ENCODE results near the gene RASIP1. TPM values are rescaled to one million over a fixed set of nuclear protein-coding genes. Genes with fewer than 3 reads are reported as not detected.

The RASIP1 gene, protein sequence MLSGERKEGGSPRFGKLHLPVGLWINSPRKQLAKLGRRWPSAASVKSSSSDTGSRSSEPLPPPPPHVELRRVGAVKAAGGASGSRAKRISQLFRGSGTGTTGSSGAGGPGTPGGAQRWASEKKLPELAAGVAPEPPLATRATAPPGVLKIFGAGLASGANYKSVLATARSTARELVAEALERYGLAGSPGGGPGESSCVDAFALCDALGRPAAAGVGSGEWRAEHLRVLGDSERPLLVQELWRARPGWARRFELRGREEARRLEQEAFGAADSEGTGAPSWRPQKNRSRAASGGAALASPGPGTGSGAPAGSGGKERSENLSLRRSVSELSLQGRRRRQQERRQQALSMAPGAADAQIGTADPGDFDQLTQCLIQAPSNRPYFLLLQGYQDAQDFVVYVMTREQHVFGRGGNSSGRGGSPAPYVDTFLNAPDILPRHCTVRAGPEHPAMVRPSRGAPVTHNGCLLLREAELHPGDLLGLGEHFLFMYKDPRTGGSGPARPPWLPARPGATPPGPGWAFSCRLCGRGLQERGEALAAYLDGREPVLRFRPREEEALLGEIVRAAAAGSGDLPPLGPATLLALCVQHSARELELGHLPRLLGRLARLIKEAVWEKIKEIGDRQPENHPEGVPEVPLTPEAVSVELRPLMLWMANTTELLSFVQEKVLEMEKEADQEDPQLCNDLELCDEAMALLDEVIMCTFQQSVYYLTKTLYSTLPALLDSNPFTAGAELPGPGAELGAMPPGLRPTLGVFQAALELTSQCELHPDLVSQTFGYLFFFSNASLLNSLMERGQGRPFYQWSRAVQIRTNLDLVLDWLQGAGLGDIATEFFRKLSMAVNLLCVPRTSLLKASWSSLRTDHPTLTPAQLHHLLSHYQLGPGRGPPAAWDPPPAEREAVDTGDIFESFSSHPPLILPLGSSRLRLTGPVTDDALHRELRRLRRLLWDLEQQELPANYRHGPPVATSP
- polyA plus RNA-seq, result 0.25 and 1.0 TPM in 2 replicates

DNA sequence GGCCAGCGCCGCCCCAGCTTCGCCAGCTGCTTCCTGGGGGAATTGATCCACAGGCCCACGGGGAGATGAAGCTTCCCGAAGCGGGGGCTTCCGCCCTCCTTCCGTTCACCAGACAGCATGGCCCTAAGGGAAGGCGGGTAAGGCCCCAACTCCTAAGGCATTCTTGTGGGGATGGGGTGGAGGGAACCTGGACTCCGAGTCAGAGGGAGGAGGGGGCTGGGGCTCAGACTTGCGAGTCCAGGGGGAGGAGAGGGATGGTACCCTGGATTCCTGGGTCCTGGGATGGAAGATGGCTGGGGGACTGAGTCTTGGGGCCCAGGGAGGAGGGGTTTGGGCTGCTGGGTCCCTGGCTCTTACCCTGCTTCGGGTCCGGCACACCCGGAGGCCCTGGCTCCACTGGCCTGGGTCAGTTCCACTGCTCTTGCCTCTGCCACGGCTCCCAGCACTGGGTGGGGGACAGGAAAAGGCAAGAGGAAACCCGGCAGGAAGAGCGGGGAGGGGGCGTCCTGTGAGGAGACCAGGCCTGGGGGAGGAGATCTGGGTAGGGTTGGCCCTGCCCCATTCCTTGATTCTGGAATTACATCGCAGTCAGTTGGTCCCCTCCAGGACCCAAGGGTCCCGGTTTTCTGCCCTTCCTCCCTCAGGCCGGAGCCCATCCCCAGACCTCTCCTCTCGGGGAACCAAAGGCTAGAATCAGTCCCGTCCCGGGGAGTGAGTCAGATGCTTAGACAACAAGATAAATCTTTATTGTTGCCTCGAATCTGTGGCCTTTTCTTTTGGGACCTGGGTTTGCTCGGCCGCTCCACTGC lies at the start of gene RASIP1:
Gene RASIP1, minus strand, starts transcription at position 447 of the 809 bp plus-strand sequence. Its CDS starts 328 bp downstream, at position 119.

DNA sequence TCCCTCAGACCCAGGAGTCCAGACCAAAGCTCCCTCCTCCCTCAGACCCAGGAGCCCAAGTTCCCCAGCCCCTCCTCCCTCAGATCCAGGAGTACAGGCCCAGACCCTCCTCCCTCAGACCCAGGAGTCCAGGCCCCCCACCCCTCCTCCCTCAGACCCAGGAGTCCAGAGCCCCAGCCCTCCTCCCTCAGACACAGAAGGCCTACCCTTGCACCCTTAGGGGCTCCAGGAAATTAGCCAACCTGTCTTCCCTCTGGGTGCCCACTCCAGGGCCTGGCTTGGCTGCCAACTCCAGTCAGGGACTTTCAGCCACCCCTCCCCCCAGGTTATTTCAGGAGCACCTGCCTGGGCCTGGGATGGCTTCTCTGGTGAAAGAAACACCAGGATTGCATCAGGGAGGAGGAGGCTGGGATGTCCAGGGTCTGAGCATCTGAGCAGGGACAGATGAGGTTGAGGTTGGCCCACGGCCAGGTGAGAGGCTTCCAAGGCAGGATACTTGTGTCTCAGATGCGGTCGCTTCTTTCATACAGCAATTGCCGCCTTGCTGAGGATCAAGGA lies 14.8 kb upstream of the RASIP1 start, which contains the start of gene FGF21:
Gene FGF21, plus strand, starts transcription at position 441 of the 558 bp plus-strand sequence. CDS start 713 bp downstream, outside the sequence.

DNA sequence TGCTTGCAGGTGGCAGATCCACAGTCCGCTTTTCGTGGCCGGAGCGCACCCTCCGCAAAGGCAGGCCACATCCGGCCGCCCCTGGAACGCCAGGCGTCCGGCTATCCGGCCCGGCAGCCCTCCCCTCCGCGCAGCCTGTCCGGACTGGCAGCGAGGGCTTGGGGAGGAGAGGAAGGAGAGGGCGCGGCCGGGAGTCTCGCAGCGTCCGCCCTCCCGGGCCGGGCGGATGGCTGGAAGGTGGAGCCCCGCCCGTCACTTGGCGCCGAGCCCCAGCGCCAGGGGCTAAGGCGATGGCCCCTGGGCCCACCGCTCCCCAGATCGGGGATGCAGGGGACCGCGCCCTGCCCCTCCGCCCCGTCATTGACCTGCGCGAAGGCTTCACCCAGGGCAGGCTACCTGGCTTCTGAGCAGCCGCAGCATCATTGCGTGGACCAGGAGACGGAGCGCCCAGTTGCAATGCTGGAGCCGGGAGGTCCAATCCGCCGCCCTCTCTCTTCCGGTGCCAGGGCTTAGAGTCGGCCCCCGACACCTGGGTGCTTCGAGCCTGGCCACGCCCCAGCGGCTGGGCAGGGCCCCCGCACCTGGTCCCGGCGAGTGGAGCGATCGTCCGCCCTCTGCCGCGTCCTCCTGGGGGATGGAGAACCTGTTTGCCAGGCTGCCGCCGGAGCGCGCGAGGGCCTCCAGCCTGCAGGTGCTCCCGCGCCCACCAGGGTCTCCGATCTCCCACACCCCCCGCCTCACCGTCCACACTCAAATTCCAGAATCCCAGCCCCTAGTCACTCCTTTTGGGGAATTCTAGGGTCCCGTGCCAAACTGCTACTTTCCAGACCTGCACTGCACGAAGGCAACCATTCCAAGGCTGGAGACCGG lies 12.3 kb upstream of the RASIP1 start, which contains the start of gene FUT1:
Gene FUT1, minus strand, starts transcription at position 146 of the 870 bp plus-strand sequence. CDS start 1,360 bp downstream, outside the sequence.

DNA sequence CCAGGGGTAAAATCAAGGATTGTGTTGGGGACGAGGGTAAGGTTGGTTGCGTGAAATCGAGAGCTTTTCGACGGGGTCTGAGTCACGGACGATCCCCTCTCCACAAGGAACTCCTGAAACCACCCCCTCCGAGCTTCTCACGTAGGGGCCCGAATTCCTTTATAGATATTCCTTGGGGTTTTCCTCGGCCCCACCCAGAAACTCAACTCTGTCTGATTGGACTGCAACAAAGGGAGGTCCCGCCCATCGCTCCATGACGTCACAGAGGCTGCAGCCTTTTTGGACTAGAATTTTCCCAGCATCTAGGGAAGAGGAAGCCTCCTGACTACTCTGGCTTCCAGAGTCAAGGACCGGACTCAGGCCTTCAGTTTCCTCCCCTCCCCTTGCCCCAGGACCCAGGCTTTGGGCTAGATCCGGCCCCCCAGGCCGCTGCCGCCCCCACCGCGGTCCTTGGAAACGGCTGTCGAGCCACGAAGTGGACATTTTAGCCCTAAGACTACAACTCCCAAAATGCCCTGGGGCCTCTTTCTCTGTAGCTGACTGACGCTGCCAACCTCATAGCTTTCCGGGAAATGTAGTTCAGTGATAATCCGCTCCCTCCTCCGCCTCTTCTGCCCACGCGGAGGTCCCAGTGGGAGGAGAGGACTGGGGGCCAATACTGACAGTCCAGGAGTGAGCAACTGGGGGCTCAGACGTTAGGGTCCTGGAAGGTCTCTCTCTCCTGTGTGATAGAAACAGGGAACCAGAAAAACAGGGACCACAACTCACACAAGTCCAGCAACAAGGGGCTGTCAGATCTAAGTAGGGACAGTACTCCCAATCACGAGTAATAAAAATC lies 6.5 kb upstream of the RASIP1 start, which contains the start of gene IZUMO1:
Gene IZUMO1, minus strand, starts transcription at position 172 of the 838 bp plus-strand sequence. CDS start 1,050 bp downstream, outside the sequence.

DNA sequence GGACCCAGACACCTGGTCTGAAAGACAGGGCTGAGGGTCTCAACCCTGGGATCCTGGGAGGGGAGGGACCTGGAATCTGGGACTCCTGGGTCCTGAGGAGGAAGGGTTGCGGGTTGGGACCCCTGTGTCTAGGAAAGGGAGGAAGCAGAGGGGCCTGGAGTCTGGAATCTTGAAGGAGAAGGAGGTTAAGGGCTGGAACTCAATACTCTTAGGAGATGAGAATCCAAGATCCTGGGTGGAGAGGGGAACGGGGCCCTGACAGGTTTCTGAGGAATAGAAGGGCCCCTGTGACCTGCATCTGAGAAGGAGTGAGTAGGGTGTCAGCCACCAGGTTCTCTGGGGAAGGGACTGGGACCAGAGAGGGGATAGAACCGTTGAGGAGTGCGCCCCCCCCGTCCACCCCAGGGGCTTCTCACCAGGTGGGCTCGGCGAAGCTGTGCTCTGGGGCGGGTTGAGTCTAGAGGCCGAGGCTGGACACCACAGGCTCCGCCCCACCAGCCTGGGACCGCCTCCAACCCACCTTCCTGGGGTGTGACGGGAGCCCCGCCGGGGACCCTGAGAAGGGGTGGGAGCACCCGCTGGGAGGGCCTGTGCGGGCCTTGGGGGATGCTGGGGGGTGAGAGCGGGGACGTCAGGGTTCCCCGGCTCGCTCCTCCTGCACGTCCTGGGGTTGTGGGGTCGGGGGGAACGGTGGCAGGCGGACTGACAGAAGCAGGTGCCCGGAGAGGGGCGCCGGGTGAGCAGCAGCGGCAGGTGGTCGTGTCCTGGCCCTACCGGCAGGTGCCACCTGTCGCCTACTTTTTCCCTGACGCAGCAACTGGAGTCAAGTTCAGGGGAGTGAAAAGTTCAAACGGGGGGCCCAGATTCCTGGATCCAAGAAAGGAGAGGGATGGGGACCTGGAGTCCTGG lies 20.9 kb downstream of the RASIP1 start, which contains the start of gene MAMSTR:
Gene MAMSTR, minus strand, starts transcription at position 463 of the 909 bp plus-strand sequence. CDS start 694 bp downstream, outside the sequence.

DNA sequence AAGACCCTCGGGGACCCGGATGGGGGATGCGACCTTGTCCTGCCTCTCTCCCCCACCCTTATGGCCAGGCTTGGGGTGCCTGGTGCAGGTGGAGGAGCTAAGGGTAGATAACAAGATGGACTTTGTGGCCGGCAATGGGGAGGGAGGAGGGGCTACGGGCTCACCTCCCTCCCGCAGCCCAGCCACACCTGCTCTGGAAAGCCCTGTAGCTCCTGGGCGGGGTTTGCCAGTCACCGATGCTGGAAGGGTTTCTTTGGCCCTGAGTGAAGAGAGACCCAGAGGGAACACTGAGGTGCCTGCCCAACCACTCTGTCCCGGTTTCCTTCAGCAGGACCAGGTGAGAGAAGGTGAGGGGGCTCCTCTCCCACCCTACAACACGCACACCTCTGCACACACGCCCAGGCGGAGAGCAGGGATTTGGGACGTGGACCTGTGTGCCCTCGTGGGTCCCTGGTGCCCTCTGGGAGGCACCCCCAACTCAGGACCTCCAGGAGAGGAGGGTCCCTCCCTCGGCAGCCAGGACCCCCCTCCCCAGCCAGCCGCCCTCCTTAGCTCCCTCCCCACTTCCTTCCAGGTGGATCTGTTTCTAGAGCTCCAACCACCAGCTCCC lies 44.6 kb downstream of the RASIP1 start, which contains the start of gene FUT2:
Gene FUT2, plus strand, starts transcription at position 229 of the 610 bp plus-strand sequence. CDS start 6,986 bp downstream, outside the sequence.

DNA sequence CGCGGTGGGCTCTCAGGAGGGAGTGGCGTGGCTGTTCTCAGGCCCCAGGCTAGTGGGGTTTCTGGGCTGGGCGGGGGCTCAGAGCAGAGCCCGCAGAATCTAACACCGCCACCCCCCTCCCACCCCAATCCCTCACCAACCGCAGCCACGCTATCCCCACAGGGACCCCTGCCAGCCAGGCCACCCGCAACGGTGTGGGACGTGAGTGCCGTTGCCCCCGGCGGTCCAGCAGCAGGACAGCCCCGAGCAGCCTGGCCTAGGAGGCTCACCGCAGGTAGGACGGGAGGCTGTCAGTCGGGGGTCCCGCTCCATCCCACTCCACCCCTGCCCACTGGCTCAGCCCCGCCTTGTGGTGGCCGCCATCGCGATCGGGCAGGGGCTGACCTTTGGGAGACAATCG lies 67.4 kb downstream of the RASIP1 start, which contains the start of gene NTN5:
Gene NTN5, minus strand, starts transcription at position 24 of the 400 bp plus-strand sequence. CDS start 2,031 bp downstream, outside the sequence.

Other genes with a start within 250 kb of the RASIP1 start
- gene LMTK3, start 228.8 kb downstream of the RASIP1 start, polyA plus RNA-seq, result 1.1 and 1.5 TPM in 2 replicates
- 0.24 and 1.6 TPM in 2 replicates for gene SULT2B1, start 188.4 kb downstream of the RASIP1 start, polyA plus RNA-seq
- not detected in 2 replicates for gene SPACA4, start 133.9 kb downstream of the RASIP1 start, polyA plus RNA-seq
- not detected in 2 replicates for gene FAM83E, start 125.5 kb downstream of the RASIP1 start, polyA plus RNA-seq
- 216 and 328 TPM in 2 replicates for gene RPL18, start 121.4 kb downstream of the RASIP1 start, polyA plus RNA-seq
- 0.34 and 0.75 TPM in 2 replicates for gene SPHK2, start 121.1 kb downstream of the RASIP1 start, polyA plus RNA-seq
- 13.1 and 42.9 TPM in 2 replicates for gene DBP, start 103.2 kb downstream of the RASIP1 start, polyA plus RNA-seq
- gene CA11, start 94.4 kb downstream of the RASIP1 start, polyA plus RNA-seq, result 38.0 and 43.7 TPM in 2 replicates
- 0.16 TPM in 1 of 2 replicates, not detected in the other for gene NTN5, start 67.6 kb downstream of the RASIP1 start, polyA plus RNA-seq
- gene FUT2, start 44.6 kb downstream of the RASIP1 start, polyA plus RNA-seq, result 0.13 and 0.17 TPM in 2 replicates
- 1.0 and 1.9 TPM in 2 replicates for gene MAMSTR, start 20.9 kb downstream of the RASIP1 start, polyA plus RNA-seq
- gene IZUMO1, start 6.3 kb upstream of the RASIP1 start, polyA plus RNA-seq, result 1.9 TPM in 1 of 2 replicates, not detected in the other
- gene FUT1, start 12.0 kb upstream of the RASIP1 start, polyA plus RNA-seq, result 0.06 TPM in 1 of 2 replicates, not detected in the other
- gene FGF21, start 14.9 kb upstream of the RASIP1 start, polyA plus RNA-seq, result not detected in 2 replicates
- gene BCAT2, start 70.4 kb upstream of the RASIP1 start, polyA plus RNA-seq, result 5.8 and 6.6 TPM in 2 replicates
- 12.4 and 12.5 TPM in 2 replicates for gene HSD17B14, start 95.9 kb upstream of the RASIP1 start, polyA plus RNA-seq
- not detected in 2 replicates for gene PLEKHA4, start 128.0 kb upstream of the RASIP1 start, polyA plus RNA-seq
- 1.7 TPM in 1 of 2 replicates, not detected in the other for gene PPP1R15A, start 131.8 kb upstream of the RASIP1 start, polyA plus RNA-seq
- gene TULP2, start 158.1 kb upstream of the RASIP1 start, polyA plus RNA-seq, result not detected in 2 replicates
- gene NUCB1, start 159.7 kb upstream of the RASIP1 start, polyA plus RNA-seq, result 28.0 and 39.6 TPM in 2 replicates
- gene DHDH, start 193.1 kb upstream of the RASIP1 start, polyA plus RNA-seq, result not detected in 2 replicates
- 1.0 TPM in 1 of 2 replicates, not detected in the other for gene BAX, start 214.3 kb upstream of the RASIP1 start, polyA plus RNA-seq
- 471 and 609 TPM in 2 replicates for gene FTL, start 224.7 kb upstream of the RASIP1 start, polyA plus RNA-seq